Mammary epithelial cell (primary cell): Measurements from ENCODE around the gene NPSR1.
"Not testable (repeated sequence)": the region's sequence is repeated elsewhere in the genome, so short reads cannot be mapped to it uniquely, and the experiment has no call there.

Experiments
- EZH2 ChIP-seq: IDR thresholded peaks from 2 replicates; pipeline ENCODE4 v1.6.1; 2012; ENCODE audit warnings: low read length, inconsistent platforms, borderline replicate concordance
- TF ChIP-seq, protein P1 (sequence below), 2 donors: IDR thresholded peaks in 1 of 2; conservative IDR thresholded peaks in 1 of 2; 2 replicates each; pipeline ENCODE4 v1.5.1; 2011 to 2012; ENCODE audit warnings: inconsistent platforms in 2 of 2, low read length in 2 of 2, mild to moderate bottlenecking in 2 of 2, control low read depth in 1 of 2, low read depth in 1 of 2; ENCODE audit not compliant: insufficient read depth in 1 of 2; ENCODE audit errors: extremely low read depth in 1 of 2

DNA sequence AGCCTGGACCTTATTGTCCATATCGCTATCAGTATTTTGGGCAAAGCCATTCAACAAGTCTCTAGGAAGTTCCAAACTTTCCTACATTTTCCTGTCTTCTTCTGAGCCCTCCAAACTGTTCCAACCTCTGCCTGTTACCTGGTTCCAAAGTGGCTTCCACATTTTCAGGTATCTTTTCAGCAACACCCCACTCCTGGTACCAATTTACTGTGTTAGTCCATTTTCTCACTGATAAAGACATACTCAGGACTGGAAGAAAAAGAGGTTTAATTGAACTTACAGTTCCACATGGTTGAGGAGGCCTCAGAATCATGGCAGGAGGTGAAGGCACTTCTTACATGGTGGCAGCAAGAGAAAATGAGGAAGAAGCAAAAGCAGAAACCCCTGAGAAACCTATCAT is 225.8 kb downstream of the NPSR1 start:
- TF ChIP-seq, protein P1, sequence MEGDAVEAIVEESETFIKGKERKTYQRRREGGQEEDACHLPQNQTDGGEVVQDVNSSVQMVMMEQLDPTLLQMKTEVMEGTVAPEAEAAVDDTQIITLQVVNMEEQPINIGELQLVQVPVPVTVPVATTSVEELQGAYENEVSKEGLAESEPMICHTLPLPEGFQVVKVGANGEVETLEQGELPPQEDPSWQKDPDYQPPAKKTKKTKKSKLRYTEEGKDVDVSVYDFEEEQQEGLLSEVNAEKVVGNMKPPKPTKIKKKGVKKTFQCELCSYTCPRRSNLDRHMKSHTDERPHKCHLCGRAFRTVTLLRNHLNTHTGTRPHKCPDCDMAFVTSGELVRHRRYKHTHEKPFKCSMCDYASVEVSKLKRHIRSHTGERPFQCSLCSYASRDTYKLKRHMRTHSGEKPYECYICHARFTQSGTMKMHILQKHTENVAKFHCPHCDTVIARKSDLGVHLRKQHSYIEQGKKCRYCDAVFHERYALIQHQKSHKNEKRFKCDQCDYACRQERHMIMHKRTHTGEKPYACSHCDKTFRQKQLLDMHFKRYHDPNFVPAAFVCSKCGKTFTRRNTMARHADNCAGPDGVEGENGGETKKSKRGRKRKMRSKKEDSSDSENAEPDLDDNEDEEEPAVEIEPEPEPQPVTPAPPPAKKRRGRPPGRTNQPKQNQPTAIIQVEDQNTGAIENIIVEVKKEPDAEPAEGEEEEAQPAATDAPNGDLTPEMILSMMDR (conservative IDR thresholded peaks at IDR 0.05 in 1 of 2, IDR thresholded peaks at IDR 0.05 in 1 of 2; ENCODE audit: extremely low read depth in 1 of 2, insufficient read depth in 1 of 2, low read depth in 1 of 2, low read length in 2 of 2): not testable (repeated sequence)
- TF ChIP-seq EZH2: not testable (repeated sequence)
